Natural killer cell (primary cell): ENCODE measurements around the gene XYLT2. TPM values are rescaled to one million over a fixed set of nuclear protein-coding genes. Genes with fewer than 3 reads are reported as not detected.

Experiments
- ATAC-seq, 3 donors: fragments of 150-1000 bp in 2 of 3; fragments of 200-7000 bp in 1 of 3; cut with Tn5 transposase; 1 replicate in 1 of 3; 2 replicates in 2 of 3; pipeline ENCODE4 v1.10.0; 2021; ENCODE audit warnings: mild to moderate bottlenecking in 2 of 3, moderate library complexity in 2 of 3
- DNase-seq, 2 donors: peaks; one replicate each; pipeline versions ENCODE4 v3.0.0 to v3.0.0-alpha.2; 2013 to 2021; ENCODE audit warnings: mixed read lengths in 1 of 2
- H3K27ac ChIP-seq: one replicate; pipeline ENCODE4 v1.5.1; 2013; ENCODE audit warnings: mild to moderate bottlenecking, low read length
- H3K27me3 ChIP-seq: one replicate; pipeline ENCODE4 v1.6.1; 2013; ENCODE audit warnings: low read length; ENCODE audit not compliant: control insufficient read depth, insufficient read depth
- H3K36me3 ChIP-seq: one replicate; pipeline ENCODE4 v1.6.1; 2013; ENCODE audit warnings: low read length; ENCODE audit not compliant: control insufficient read depth, insufficient read depth
- H3K4me1 ChIP-seq: one replicate; pipeline ENCODE4 v1.6.1; 2013; ENCODE audit warnings: low read length; ENCODE audit not compliant: control insufficient read depth, insufficient read depth
- H3K4me3 ChIP-seq: one replicate; pipeline ENCODE4 v1.5.1; 2013; ENCODE audit warnings: low read length
- H3K9me3 ChIP-seq: one replicate; pipeline ENCODE4 v1.6.1; 2013; ENCODE audit warnings: low read length; ENCODE audit not compliant: control insufficient read depth, insufficient read depth
- H3K27ac Mint-ChIP-seq, 2 donors: one replicate each; pipeline ENCODE4 v1.8.0; 2022; ENCODE audit warnings: mild to moderate bottlenecking in 2 of 2, mixed read lengths in 2 of 2, moderate library complexity in 1 of 2
- H3K27me3 Mint-ChIP-seq, 2 donors: one replicate each; pipeline ENCODE4 v1.8.0; 2022; ENCODE audit warnings: low read depth in 2 of 2, mixed read lengths in 2 of 2
- H3K36me3 Mint-ChIP-seq: one replicate; pipeline ENCODE4 v1.8.0; 2022; ENCODE audit warnings: mixed read lengths
- H3K4me1 Mint-ChIP-seq, 2 donors: one replicate each; pipeline ENCODE4 v1.8.0; 2022; ENCODE audit warnings: mixed read lengths in 2 of 2
- H3K4me3 Mint-ChIP-seq: one replicate; pipeline ENCODE4 v1.8.0; 2022; ENCODE audit warnings: mild to moderate bottlenecking, moderate library complexity, mixed read lengths
- H3K9me3 Mint-ChIP-seq, 2 donors: one replicate each; pipeline ENCODE4 v1.8.0; 2022; ENCODE audit warnings: mixed read lengths in 2 of 2
- CTCF ChIP-seq: fragments of 200-600 bp; IDR thresholded peaks from one replicate; pipeline ENCODE4 v1.8.0; 2022; ENCODE audit warnings: antibody characterized with exemption
- WGBS: methylation state at CpG from one replicate; pipeline ENCODE4 v1.1.7; 2013; ENCODE audit warnings: missing lambda C conversion rate; ENCODE audit not compliant: insufficient coverage; 5-methylcytosine and 5-hydroxymethylcytosine counted together
- intact Hi-C: fragments of 100-400 bp; cut with micrococcal nuclease; formaldehyde crosslinking; loops from one replicate; pipeline ENCODE4 v1.14.2; 2022
- total RNA-seq, 4 donors: library from RNA; stranded (reverse); fragments of 120-200 nt in 1 of 4; gene quantifications; one replicate each; pipeline versions ENCODE4 v1.2.3 to v1.2.4, GENCODE V29; 2013 to 2022

Gene XYLT2
- total RNA-seq, 3 donors from 2014 or later (not counting 1 experiment from before 2014, with no cell fraction given) = 16.3 to 25.4 (median 18.6) TPM

- Histone ChIP-seq H3K4me1 (no peaks in the 10 kb centered on the region), H3K4me3 (no peak overlapping the region), H3K27me3 (no peaks in the 10 kb centered on the region), H3K36me3 (no peaks in the 10 kb centered on the region), H3K27ac (no peak overlapping the region), H3K9me3 (no peaks in the 10 kb centered on the region)
- no peaks in the 10 kb centered on the region for H3K36me3 Mint-ChIP-seq
- H3K9me3 Mint-ChIP-seq = no peaks in the 10 kb centered on the region
- H3K4me3 Mint-ChIP-seq = no peak overlapping the region
- no peak for TF ChIP-seq CTCF
- H3K4me1 Mint-ChIP-seq = no peaks in the 10 kb centered on the region
- ATAC-seq (no peak), DNase-seq (no peak)
- no peak overlapping the region for H3K27ac Mint-ChIP-seq
- WGBS = 92% methylated on average over 4 of the region's 4 CpGs
- H3K27me3 Mint-ChIP-seq = peaks cover 11 to 20% of the 10 kb centered on the region in 2 donors
- intact Hi-C loops = no loop called here
Observed at GRCh38 chr17:50303596-50303995, 42.3 kb upstream of the XYLT2 start.

- Mint-ChIP-seq H3K27ac (no peak overlapping the region), H3K4me3 (no peak overlapping the region), H3K27me3 (peaks cover 11 to 20% of the 10 kb centered on the region in 2 donors), H3K9me3 (no peaks in the 10 kb centered on the region), H3K4me1 (no peaks in the 10 kb centered on the region), H3K36me3 (no peaks in the 10 kb centered on the region)
- Histone ChIP-seq H3K27me3 (no peaks in the 10 kb centered on the region), H3K9me3 (no peaks in the 10 kb centered on the region), H3K27ac (no peak overlapping the region), H3K36me3 (no peaks in the 10 kb centered on the region), H3K4me3 (no peak overlapping the region), H3K4me1 (no peaks in the 10 kb centered on the region)
- ATAC-seq (no peak), DNase-seq (no peak)
- intact Hi-C loops = no loop called here
- WGBS = 69% methylated on average over 6 of the region's 7 CpGs
- no peak for TF ChIP-seq CTCF
Observed at GRCh38 chr17:50304781-50305404, 41.0 kb upstream of the XYLT2 start.

- Mint-ChIP-seq H3K27me3 (peaks cover 15 to 29% of the 10 kb centered on the region in 2 donors), H3K27ac (no peak overlapping the region), H3K4me1 (no peaks in the 10 kb centered on the region), H3K36me3 (no peaks in the 10 kb centered on the region), H3K4me3 (no peak overlapping the region), H3K9me3 (no peaks in the 10 kb centered on the region)
- no peak for DNase-seq
- Histone ChIP-seq H3K27me3 (no peaks in the 10 kb centered on the region), H3K9me3 (no peaks in the 10 kb centered on the region), H3K4me1 (no peaks in the 10 kb centered on the region), H3K4me3 (no peak overlapping the region), H3K36me3 (no peaks in the 10 kb centered on the region), H3K27ac (no peak overlapping the region)
- TF ChIP-seq CTCF = no peak
- intact Hi-C loops = no loop called here
- no peak for ATAC-seq
- 95% methylated on average over 4 of the region's 4 CpGs for WGBS
Observed at GRCh38 chr17:50307654-50308053, 38.3 kb upstream of the XYLT2 start.

GRCh38 chr17:50308666-50309065, 37.3 kb upstream of the XYLT2 start:
- no peak overlapping the region for H3K4me3 ChIP-seq
- no peak for ATAC-seq
- no peaks in the 10 kb centered on the region for H3K36me3 ChIP-seq
- H3K4me1 Mint-ChIP-seq = no peaks in the 10 kb centered on the region
- no peaks in the 10 kb centered on the region for H3K36me3 Mint-ChIP-seq
- no peak for TF ChIP-seq CTCF
- intact Hi-C loops = no loop called here
- DNase-seq = no peak
- H3K4me3 Mint-ChIP-seq = no peak overlapping the region
- 89% methylated on average over 2 of the region's 4 CpGs for WGBS
- H3K27ac Mint-ChIP-seq = no peak overlapping the region
- H3K27me3 ChIP-seq = no peaks in the 10 kb centered on the region
- H3K9me3 Mint-ChIP-seq = no peaks in the 10 kb centered on the region
- H3K9me3 ChIP-seq = no peaks in the 10 kb centered on the region
- peaks cover 18 to 39% of the 10 kb centered on the region in 2 donors for H3K27me3 Mint-ChIP-seq
- H3K4me1 ChIP-seq = no peaks in the 10 kb centered on the region
- no peak overlapping the region for H3K27ac ChIP-seq
